Endothelial cell (in vitro differentiated cells): Measurements from ENCODE around the gene PSTPIP1. TPM values are rescaled to one million over a fixed set of nuclear protein-coding genes. Genes with fewer than 3 reads are reported as not detected.

Experiments
- DNase-seq: peaks from one replicate; pipeline ENCODE4 v3.0.0; 2021; ENCODE audit warnings: low spot score
- H3K27ac Mint-ChIP-seq: one replicate; pipeline ENCODE4 v1.8.0; 2021; ENCODE audit warnings: mixed read lengths, inconsistent platforms; ENCODE audit not compliant: unreplicated experiment
- H3K27me3 Mint-ChIP-seq: one replicate; pipeline ENCODE4 v1.8.0; 2021; ENCODE audit warnings: mild to moderate bottlenecking, moderate library complexity, mixed read lengths, inconsistent platforms; ENCODE audit not compliant: unreplicated experiment
- H3K36me3 Mint-ChIP-seq: one replicate; pipeline ENCODE4 v1.8.0; 2021; ENCODE audit warnings: mild to moderate bottlenecking, low read depth, mixed read lengths, inconsistent platforms; ENCODE audit not compliant: unreplicated experiment
- H3K4me1 Mint-ChIP-seq: one replicate; pipeline ENCODE4 v1.8.0; 2021; ENCODE audit warnings: mild to moderate bottlenecking, mixed read lengths, inconsistent platforms; ENCODE audit not compliant: unreplicated experiment
- H3K4me3 Mint-ChIP-seq: one replicate; pipeline ENCODE4 v1.8.0; 2021; ENCODE audit warnings: mild to moderate bottlenecking, mixed read lengths, inconsistent platforms; ENCODE audit not compliant: unreplicated experiment
- H3K9me3 Mint-ChIP-seq: one replicate; pipeline ENCODE4 v1.8.0; 2021; ENCODE audit warnings: mixed read lengths, inconsistent platforms; ENCODE audit not compliant: unreplicated experiment
- CTCF ChIP-seq: fragments of 200-600 bp; sonication (generic); IDR thresholded peaks from one replicate; pipeline ENCODE4 v1.5.0; 2021; ENCODE audit warnings: antibody characterized with exemption; ENCODE audit not compliant: unreplicated experiment
- total RNA-seq: library from RNA; stranded (reverse); fragmentation: NEBNext Ultra II Directional; extraction: Animal tissue kit (Norgen Biotek cat#: 25700); gene quantifications from one replicate; pipeline ENCODE4 v1.2.1, GENCODE V29; 2021; ENCODE audit not compliant: unreplicated experiment

PSTPIP1 gene
- total RNA-seq, 1 donor from 2014 or later: not detected

- no peaks in the 10 kb centered on the region for H3K36me3 Mint-ChIP-seq
- H3K4me1 Mint-ChIP-seq: peaks cover 2% of the 10 kb centered on the region
- peak; percentile 4 for DNase-seq
- no peak overlapping the region for H3K4me3 Mint-ChIP-seq
- H3K9me3 Mint-ChIP-seq: no peaks in the 10 kb centered on the region
- H3K27ac Mint-ChIP-seq: no peak overlapping the region
- TF ChIP-seq CTCF: no peak
- H3K27me3 Mint-ChIP-seq: peaks cover 17% of the 10 kb centered on the region
Observed at GRCh38 chr15:77030048-77030927, 35.4 kb downstream of the PSTPIP1 start.

DNA sequence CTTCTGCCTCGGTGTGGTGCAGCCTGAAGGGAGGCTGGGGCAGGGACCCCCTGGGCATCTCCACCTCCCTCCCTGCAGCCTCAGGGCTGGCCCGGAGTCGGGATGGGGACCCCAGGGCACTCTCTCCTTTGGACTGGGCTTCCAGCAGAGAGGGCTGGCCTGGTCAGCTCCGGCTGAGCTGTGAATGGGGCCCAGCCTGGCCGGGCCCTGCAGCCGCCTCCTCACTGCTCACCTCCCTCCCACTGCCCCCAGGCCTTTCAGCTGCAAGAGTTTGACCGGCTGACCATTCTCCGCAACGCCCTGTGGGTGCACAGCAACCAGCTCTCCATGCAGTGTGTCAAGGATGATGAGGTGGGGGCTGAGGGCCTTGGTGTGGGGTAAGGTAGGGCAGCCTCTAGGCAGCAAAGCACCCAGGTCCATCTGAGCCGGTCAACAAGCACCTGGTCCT is 36.0 kb downstream of the PSTPIP1 start:
- Mint-ChIP-seq H3K36me3 (no peaks in the 10 kb centered on the region), H3K27ac (no peak overlapping the region), H3K27me3 (peaks cover 16% of the 10 kb centered on the region), H3K4me1 (peaks cover 2% of the 10 kb centered on the region), H3K9me3 (no peaks in the 10 kb centered on the region), H3K4me3 (no peak overlapping the region)
- DNase-seq: peak; percentile 6
- TF ChIP-seq CTCF: no peak

GRCh38 chr15:77031376-77032050 is 36.6 kb downstream of the PSTPIP1 start:
- H3K27ac Mint-ChIP-seq: no peak overlapping the region
- no peak overlapping the region for H3K4me3 Mint-ChIP-seq

DNA sequence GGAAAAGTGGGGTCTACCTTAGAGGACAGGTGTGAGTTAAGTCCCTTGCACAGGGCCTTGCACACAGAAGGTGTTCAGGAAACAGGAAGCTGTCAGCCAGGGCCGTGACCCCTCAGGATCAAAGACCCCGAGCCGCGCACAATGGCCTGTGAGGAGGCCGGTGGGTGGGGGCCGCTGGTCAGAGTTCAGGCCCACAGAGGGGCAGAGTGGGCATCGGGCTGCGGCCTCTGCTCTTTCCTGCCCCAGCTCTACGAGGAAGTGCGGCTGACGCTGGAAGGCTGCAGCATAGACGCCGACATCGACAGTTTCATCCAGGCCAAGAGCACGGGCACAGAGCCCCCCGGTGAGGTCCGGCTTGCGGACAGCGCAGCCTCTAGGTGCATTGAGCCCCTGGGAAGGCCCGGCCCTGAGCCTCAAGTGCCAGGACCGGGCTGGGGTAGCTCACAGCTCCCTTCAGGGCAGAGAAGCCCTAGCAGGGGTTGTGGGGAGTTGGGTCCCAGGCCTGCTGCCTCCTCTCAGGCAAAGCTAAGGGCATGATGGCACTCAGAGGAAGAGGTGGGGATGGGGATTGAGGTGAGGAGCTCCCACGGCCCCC is 37.2 kb downstream of the PSTPIP1 start:
- no peak for TF ChIP-seq CTCF
- H3K27ac Mint-ChIP-seq: no peak overlapping the region
- DNase-seq: peak; percentile 4
- H3K4me3 Mint-ChIP-seq: no peak overlapping the region
- H3K9me3 Mint-ChIP-seq: no peaks in the 10 kb centered on the region
- H3K4me1 Mint-ChIP-seq: peaks cover 2% of the 10 kb centered on the region
- H3K27me3 Mint-ChIP-seq: peaks cover 12% of the 10 kb centered on the region
- no peaks in the 10 kb centered on the region for H3K36me3 Mint-ChIP-seq

More at GRCh38 chr15:77031376-77032050, 36.6 kb downstream of the PSTPIP1 start:
- TF ChIP-seq CTCF: no peak
- H3K36me3 Mint-ChIP-seq: no peaks in the 10 kb centered on the region
- DNase-seq: peak; percentile 4
- peaks cover 14% of the 10 kb centered on the region for H3K27me3 Mint-ChIP-seq
- peaks cover 2% of the 10 kb centered on the region for H3K4me1 Mint-ChIP-seq
- H3K9me3 Mint-ChIP-seq: no peaks in the 10 kb centered on the region
